Measurements from ENCODE around the gene PTPRZ1.

Gene PTPRZ1

GRCh38 chr7:121853307-121853706 is 19.7 kb upstream of the PTPRZ1 start:
- H3K36me3 ChIP-seq (ENCODE audit: control insufficient read depth in 1 of 2, insufficient read depth in 2 of 2, low read depth in 1 of 2, low read length in 2 of 2) = no peaks in the 10 kb centered on the region
- no peak overlapping the region for H2AFZ ChIP-seq (ENCODE audit: low read depth, low read length)
- H3K79me1 ChIP-seq (replicated peaks; ENCODE audit: low read length, poor library complexity, severe bottlenecking) = no peaks in the 10 kb centered on the region
- H4K91ac ChIP-seq (ENCODE audit: low read length) = no peak overlapping the region
- no peak overlapping the region for H2BK5ac ChIP-seq (ENCODE audit: low read depth, low read length, poor library complexity, severe bottlenecking)
- peaks cover 0 to 11% of the 10 kb centered on the region in 2 experiments for H3K27me3 ChIP-seq (ENCODE audit: control insufficient read depth in 1 of 2, insufficient read depth in 1 of 2, low read length in 2 of 2)
- H2BK120ac ChIP-seq (ENCODE audit: low read depth, low read length) = no peak overlapping the region
- no peak overlapping the region for H3K18ac ChIP-seq (ENCODE audit: low read depth in 1 of 2, low read length in 2 of 2)
- 100% methylated on average over 1 of the region's 2 CpGs for WGBS
- no peak overlapping the region for H4K8ac ChIP-seq (ENCODE audit: low read length)
- no peak overlapping the region for H2BK15ac ChIP-seq (ENCODE audit: low read depth, poor library complexity, severe bottlenecking)
- H3K4ac ChIP-seq (ENCODE audit: low read depth in 1 of 2, low read length in 2 of 2) = no peak overlapping the region
- H3K4me1 ChIP-seq (ENCODE audit: control insufficient read depth, insufficient read depth, low read depth, low read length) = no peaks in the 10 kb centered on the region
- no peak overlapping the region for H3K14ac ChIP-seq (ENCODE audit: low read length in 2 of 2)
- no peak overlapping the region for H2AK5ac ChIP-seq (ENCODE audit: low read length, severe bottlenecking)
- no peaks in the 10 kb centered on the region for H3K9me3 ChIP-seq (ENCODE audit: control insufficient read depth, low read length)
- no peak for DNase-seq
- H3K27ac ChIP-seq (ENCODE audit: low read length, poor library complexity, severe bottlenecking) = no peak overlapping the region
- H3K4me3 ChIP-seq (ENCODE audit: insufficient read depth in 1 of 2, low read depth in 1 of 2, low read length in 2 of 2) = no peak overlapping the region
- H3K9ac ChIP-seq (ENCODE audit: low read length) = no peak overlapping the region
- H3K4me2 ChIP-seq (ENCODE audit: low read length, poor library complexity, severe bottlenecking) = no peak overlapping the region
- H3K23ac ChIP-seq (ENCODE audit: low read length in 2 of 2) = no peak overlapping the region
- no peak overlapping the region for H2BK12ac ChIP-seq (ENCODE audit: low read length in 2 of 2)

- H2AK5ac ChIP-seq (ENCODE audit: low read length, severe bottlenecking) = no peak overlapping the region
- no peak overlapping the region for H3K4me3 ChIP-seq (ENCODE audit: insufficient read depth in 1 of 2, low read depth in 1 of 2, low read length in 2 of 2)
- no peak for DNase-seq
- no peak overlapping the region for H3K4me2 ChIP-seq (ENCODE audit: low read length, poor library complexity, severe bottlenecking)
- no peak overlapping the region for H2BK12ac ChIP-seq (ENCODE audit: low read length in 2 of 2)
- H2AFZ ChIP-seq (ENCODE audit: low read depth, low read length) = no peak overlapping the region
- no peak overlapping the region for H3K9ac ChIP-seq (ENCODE audit: low read length)
- no peaks in the 10 kb centered on the region for H3K36me3 ChIP-seq (ENCODE audit: control insufficient read depth in 1 of 2, insufficient read depth in 2 of 2, low read depth in 1 of 2, low read length in 2 of 2)
- H2BK120ac ChIP-seq (ENCODE audit: low read depth, low read length) = no peak overlapping the region
- H3K18ac ChIP-seq (ENCODE audit: low read depth in 1 of 2, low read length in 2 of 2) = no peak overlapping the region
- no peaks in the 10 kb centered on the region for H3K9me3 ChIP-seq (ENCODE audit: control insufficient read depth, low read length)
- H4K8ac ChIP-seq (ENCODE audit: low read length) = no peak overlapping the region
- no peak overlapping the region for H3K4ac ChIP-seq (ENCODE audit: low read depth in 1 of 2, low read length in 2 of 2)
- H3K27me3 ChIP-seq (ENCODE audit: control insufficient read depth in 1 of 2, insufficient read depth in 1 of 2, low read length in 2 of 2) = peaks cover 0 to 11% of the 10 kb centered on the region in 2 experiments
- H4K91ac ChIP-seq (ENCODE audit: low read length) = no peak overlapping the region
- H3K14ac ChIP-seq (ENCODE audit: low read length in 2 of 2) = no peak overlapping the region
- no peaks in the 10 kb centered on the region for H3K79me1 ChIP-seq (replicated peaks; ENCODE audit: low read length, poor library complexity, severe bottlenecking)
- no peak overlapping the region for H3K23ac ChIP-seq (ENCODE audit: low read length in 2 of 2)
- no peak overlapping the region for H3K27ac ChIP-seq (ENCODE audit: low read length, poor library complexity, severe bottlenecking)
- H2BK5ac ChIP-seq (ENCODE audit: low read depth, low read length, poor library complexity, severe bottlenecking) = no peak overlapping the region
- H2BK15ac ChIP-seq (ENCODE audit: low read depth, poor library complexity, severe bottlenecking) = no peak overlapping the region
- no peaks in the 10 kb centered on the region for H3K4me1 ChIP-seq (ENCODE audit: control insufficient read depth, insufficient read depth, low read depth, low read length)
Measured at GRCh38 chr7:121860953-121861352, 12.0 kb upstream of the PTPRZ1 start.

GRCh38 chr7:121862591-121862990 is 10.4 kb upstream of the PTPRZ1 start:
- no peaks in the 10 kb centered on the region for H3K36me3 ChIP-seq (ENCODE audit: control insufficient read depth in 1 of 2, insufficient read depth in 2 of 2, low read depth in 1 of 2, low read length in 2 of 2)
- H3K18ac ChIP-seq (ENCODE audit: low read depth in 1 of 2, low read length in 2 of 2) = no peak overlapping the region
- peaks cover 0 to 6% of the 10 kb centered on the region in 2 experiments for H3K27me3 ChIP-seq (ENCODE audit: control insufficient read depth in 1 of 2, insufficient read depth in 1 of 2, low read length in 2 of 2)
- no peak overlapping the region for H2BK120ac ChIP-seq (ENCODE audit: low read depth, low read length)
- no peaks in the 10 kb centered on the region for H3K79me1 ChIP-seq (replicated peaks; ENCODE audit: low read length, poor library complexity, severe bottlenecking)
- H3K4me1 ChIP-seq (ENCODE audit: control insufficient read depth, insufficient read depth, low read depth, low read length) = no peaks in the 10 kb centered on the region
- H2BK5ac ChIP-seq (ENCODE audit: low read depth, low read length, poor library complexity, severe bottlenecking) = no peak overlapping the region
- no peak for DNase-seq
- H2BK15ac ChIP-seq (ENCODE audit: low read depth, poor library complexity, severe bottlenecking) = no peak overlapping the region
- no peak overlapping the region for H2AFZ ChIP-seq (ENCODE audit: low read depth, low read length)
- no peak overlapping the region for H3K4me3 ChIP-seq (ENCODE audit: insufficient read depth in 1 of 2, low read depth in 1 of 2, low read length in 2 of 2)
- no peak overlapping the region for H4K91ac ChIP-seq (ENCODE audit: low read length)
- no peaks in the 10 kb centered on the region for H3K9me3 ChIP-seq (ENCODE audit: control insufficient read depth, low read length)
- 98% methylated on average over 3 of the region's 4 CpGs for WGBS
- no peak overlapping the region for H3K4ac ChIP-seq (ENCODE audit: low read depth in 1 of 2, low read length in 2 of 2)
- H3K14ac ChIP-seq (ENCODE audit: low read length in 2 of 2) = no peak overlapping the region
- no peak overlapping the region for H2AK5ac ChIP-seq (ENCODE audit: low read length, severe bottlenecking)
- no peak overlapping the region for H3K23ac ChIP-seq (ENCODE audit: low read length in 2 of 2)
- H4K8ac ChIP-seq (ENCODE audit: low read length) = no peak overlapping the region
- H3K4me2 ChIP-seq (ENCODE audit: low read length, poor library complexity, severe bottlenecking) = no peak overlapping the region
- H2BK12ac ChIP-seq (ENCODE audit: low read length in 2 of 2) = no peak overlapping the region
- no peak overlapping the region for H3K9ac ChIP-seq (ENCODE audit: low read length)
- H3K27ac ChIP-seq (ENCODE audit: low read length, poor library complexity, severe bottlenecking) = no peak overlapping the region

- no peaks in the 10 kb centered on the region for H3K79me1 ChIP-seq (replicated peaks; ENCODE audit: low read length, poor library complexity, severe bottlenecking)
- peaks cover 20 to 21% of the 10 kb centered on the region in 2 experiments for H3K27me3 ChIP-seq (ENCODE audit: control insufficient read depth in 1 of 2, insufficient read depth in 1 of 2, low read length in 2 of 2)
- no peak overlapping the region for H2BK120ac ChIP-seq (ENCODE audit: low read depth, low read length)
- no peak overlapping the region for H3K14ac ChIP-seq (ENCODE audit: low read length in 2 of 2)
- no peak overlapping the region for H2AFZ ChIP-seq (ENCODE audit: low read depth, low read length)
- H3K4me2 ChIP-seq (ENCODE audit: low read length, poor library complexity, severe bottlenecking) = no peak overlapping the region
- H4K8ac ChIP-seq (ENCODE audit: low read length) = no peak overlapping the region
- H4K91ac ChIP-seq (ENCODE audit: low read length) = no peak overlapping the region
- no peak overlapping the region for H2BK5ac ChIP-seq (ENCODE audit: low read depth, low read length, poor library complexity, severe bottlenecking)
- no peak for DNase-seq
- no peak overlapping the region for H3K18ac ChIP-seq (ENCODE audit: low read depth in 1 of 2, low read length in 2 of 2)
- H2AK5ac ChIP-seq (ENCODE audit: low read length, severe bottlenecking) = no peak overlapping the region
- no peak overlapping the region for H2BK15ac ChIP-seq (ENCODE audit: low read depth, poor library complexity, severe bottlenecking)
- no peak overlapping the region for H3K4me3 ChIP-seq (ENCODE audit: insufficient read depth in 1 of 2, low read depth in 1 of 2, low read length in 2 of 2)
- H3K9ac ChIP-seq (ENCODE audit: low read length) = no peak overlapping the region
- no peak overlapping the region for H3K4ac ChIP-seq (ENCODE audit: low read depth in 1 of 2, low read length in 2 of 2)
- no peak overlapping the region for H3K27ac ChIP-seq (ENCODE audit: low read length, poor library complexity, severe bottlenecking)
- H3K4me1 ChIP-seq (ENCODE audit: control insufficient read depth, insufficient read depth, low read depth, low read length) = peaks cover 3% of the 10 kb centered on the region
- H3K23ac ChIP-seq (ENCODE audit: low read length in 2 of 2) = no peak overlapping the region
- H3K9me3 ChIP-seq (ENCODE audit: control insufficient read depth, low read length) = no peaks in the 10 kb centered on the region
- no peak overlapping the region for H2BK12ac ChIP-seq (ENCODE audit: low read length in 2 of 2)
- no peaks in the 10 kb centered on the region for H3K36me3 ChIP-seq (ENCODE audit: control insufficient read depth in 1 of 2, insufficient read depth in 2 of 2, low read depth in 1 of 2, low read length in 2 of 2)
Measured at GRCh38 chr7:121871188-121871587, 1.8 kb upstream of the PTPRZ1 start.
